ENCODE data around the gene PSMB8. TPM values are rescaled to one million over a fixed set of nuclear protein-coding genes. Genes with fewer than 3 reads are reported as not detected.

The PSMB8 gene
- total and polyA plus RNA-seq, 12 donors, result 49.2 to 195 (median 88.1) TPM

DNA sequence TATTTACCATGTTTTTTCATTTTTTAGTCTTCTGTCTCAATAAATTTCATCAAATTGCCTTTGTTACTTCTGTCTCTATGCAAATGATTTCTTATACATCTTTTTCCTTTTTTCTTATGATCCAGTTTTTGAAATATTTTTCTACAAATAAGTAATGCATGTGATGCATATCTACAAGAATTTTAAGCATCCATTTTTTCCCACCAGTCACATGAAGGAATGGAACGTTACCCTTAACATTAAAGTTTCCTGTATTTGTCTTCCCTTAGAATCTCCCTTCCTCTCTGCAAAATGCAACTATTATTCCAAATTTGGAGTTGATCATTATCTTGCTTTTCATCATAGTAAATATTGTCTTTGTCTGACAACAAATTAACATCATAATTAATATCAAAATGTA, 45.7 kb upstream of the PSMB8 start:
- Histone ChIP-seq H3K4me1 (replicated peaks in 1 of 2) (peaks cover 17 to 27% of the 10 kb centered on the region in 2 donors), H3K4me3 (no peak overlapping the region), H3K9me3 (replicated peaks in 1 of 3) (no peaks in the 10 kb centered on the region), H3K27me3 (no peaks in the 10 kb centered on the region), H3K27ac (no peak overlapping the region), H3K36me3 (replicated peaks in 1 of 2) (no peaks in the 10 kb centered on the region)
- intact Hi-C loops (cut with DNase I), result loop anchor here (5.0 to 10.0 kb wide), 3 partner anchors 45 to 98 kb away; no protein-coding TSS in a partner anchor
- TF ChIP-seq POLR2A (IDR thresholded peaks at IDR 0.05), result no peak
- TF ChIP-seq, protein P1, sequence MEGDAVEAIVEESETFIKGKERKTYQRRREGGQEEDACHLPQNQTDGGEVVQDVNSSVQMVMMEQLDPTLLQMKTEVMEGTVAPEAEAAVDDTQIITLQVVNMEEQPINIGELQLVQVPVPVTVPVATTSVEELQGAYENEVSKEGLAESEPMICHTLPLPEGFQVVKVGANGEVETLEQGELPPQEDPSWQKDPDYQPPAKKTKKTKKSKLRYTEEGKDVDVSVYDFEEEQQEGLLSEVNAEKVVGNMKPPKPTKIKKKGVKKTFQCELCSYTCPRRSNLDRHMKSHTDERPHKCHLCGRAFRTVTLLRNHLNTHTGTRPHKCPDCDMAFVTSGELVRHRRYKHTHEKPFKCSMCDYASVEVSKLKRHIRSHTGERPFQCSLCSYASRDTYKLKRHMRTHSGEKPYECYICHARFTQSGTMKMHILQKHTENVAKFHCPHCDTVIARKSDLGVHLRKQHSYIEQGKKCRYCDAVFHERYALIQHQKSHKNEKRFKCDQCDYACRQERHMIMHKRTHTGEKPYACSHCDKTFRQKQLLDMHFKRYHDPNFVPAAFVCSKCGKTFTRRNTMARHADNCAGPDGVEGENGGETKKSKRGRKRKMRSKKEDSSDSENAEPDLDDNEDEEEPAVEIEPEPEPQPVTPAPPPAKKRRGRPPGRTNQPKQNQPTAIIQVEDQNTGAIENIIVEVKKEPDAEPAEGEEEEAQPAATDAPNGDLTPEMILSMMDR (IDR thresholded peaks at IDR 0.05), result no peak
- no peak for DNase-seq
- 36 to 78% (median 53%) methylated on average over 1 of the region's 1 CpG for WGBS, 4 donors

DNA sequence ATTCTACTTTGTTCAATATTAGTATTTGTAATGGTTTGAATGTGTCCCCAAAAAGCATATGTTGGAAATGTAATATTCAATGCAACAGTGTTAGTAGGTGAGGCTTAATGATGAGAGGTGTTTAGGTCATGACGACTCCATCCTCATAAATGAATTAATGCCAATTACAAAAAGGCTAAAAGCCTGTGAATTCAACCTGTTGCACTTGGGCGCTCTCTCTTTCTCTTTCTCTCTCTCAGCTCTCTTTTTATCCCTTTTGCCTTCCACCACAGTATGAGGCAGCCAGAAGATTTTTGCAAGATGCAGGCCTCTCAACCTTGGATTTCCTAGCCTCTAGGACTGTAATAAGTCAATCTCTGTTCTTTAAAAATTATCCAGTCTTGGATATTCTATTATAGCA, 44.7 kb upstream of the PSMB8 start:
- no peak for DNase-seq
- Histone ChIP-seq H3K27me3 (no peaks in the 10 kb centered on the region), H3K4me1 (replicated peaks in 1 of 2) (peaks cover 14 to 23% of the 10 kb centered on the region in 2 donors), H3K27ac (no peak overlapping the region), H3K36me3 (replicated peaks in 1 of 2) (no peaks in the 10 kb centered on the region), H3K9me3 (replicated peaks in 1 of 3) (no peaks in the 10 kb centered on the region), H3K4me3 (no peak overlapping the region)
- intact Hi-C loops (cut with DNase I), result loop anchor here (5.0 to 10.0 kb wide), 3 partner anchors 46 to 99 kb away; no protein-coding TSS in a partner anchor
- WGBS, 4 donors, result 74 to 95% (median 88%) methylated on average over 2 of the region's 2 CpGs
- TF ChIP-seq POLR2A (IDR thresholded peaks at IDR 0.05), result no peak
- TF ChIP-seq, protein P1 (IDR thresholded peaks at IDR 0.05), result no peak

DNA sequence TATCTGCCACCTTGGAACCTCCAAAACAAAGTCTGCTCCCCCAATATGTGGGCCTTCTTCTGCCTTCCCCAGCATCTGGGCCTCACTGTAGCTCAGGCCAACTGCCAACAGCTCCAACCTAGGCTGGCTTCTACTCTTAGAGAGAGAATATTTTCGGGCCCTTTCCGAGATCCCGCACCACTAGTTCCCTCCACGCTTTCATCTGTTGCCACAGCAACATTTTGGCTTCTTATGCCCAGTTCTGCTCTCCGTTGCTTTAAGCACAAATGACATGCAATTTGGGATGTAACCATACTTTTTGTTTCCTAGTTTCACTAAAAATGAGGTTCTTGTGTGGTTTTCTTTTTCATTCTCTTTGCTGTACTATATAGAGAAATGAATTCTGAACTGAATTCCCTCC, 43.8 kb upstream of the PSMB8 start:
- intact Hi-C loops (cut with DNase I), result loop anchor here (5.0 to 10.0 kb wide), 3 partner anchors 47 to 100 kb away; no protein-coding TSS in a partner anchor
- Histone ChIP-seq H3K4me3 (no peak overlapping the region), H3K27ac (peak overlapping the region in 2 of 5 donors; percentile 6 to 78), H3K4me1 (replicated peaks in 1 of 2) (peaks cover 12 to 20% of the 10 kb centered on the region in 2 donors), H3K27me3 (no peaks in the 10 kb centered on the region), H3K36me3 (replicated peaks in 1 of 2) (no peaks in the 10 kb centered on the region), H3K9me3 (replicated peaks in 1 of 3) (no peaks in the 10 kb centered on the region)
- no peak for DNase-seq
- TF ChIP-seq, protein P1 (IDR thresholded peaks at IDR 0.05), result no peak
- TF ChIP-seq POLR2A (IDR thresholded peaks at IDR 0.05), result no peak
- WGBS, 4 donors, result 56 to 88% (median 76%) methylated on average over 5 of the region's 5 CpGs

DNA sequence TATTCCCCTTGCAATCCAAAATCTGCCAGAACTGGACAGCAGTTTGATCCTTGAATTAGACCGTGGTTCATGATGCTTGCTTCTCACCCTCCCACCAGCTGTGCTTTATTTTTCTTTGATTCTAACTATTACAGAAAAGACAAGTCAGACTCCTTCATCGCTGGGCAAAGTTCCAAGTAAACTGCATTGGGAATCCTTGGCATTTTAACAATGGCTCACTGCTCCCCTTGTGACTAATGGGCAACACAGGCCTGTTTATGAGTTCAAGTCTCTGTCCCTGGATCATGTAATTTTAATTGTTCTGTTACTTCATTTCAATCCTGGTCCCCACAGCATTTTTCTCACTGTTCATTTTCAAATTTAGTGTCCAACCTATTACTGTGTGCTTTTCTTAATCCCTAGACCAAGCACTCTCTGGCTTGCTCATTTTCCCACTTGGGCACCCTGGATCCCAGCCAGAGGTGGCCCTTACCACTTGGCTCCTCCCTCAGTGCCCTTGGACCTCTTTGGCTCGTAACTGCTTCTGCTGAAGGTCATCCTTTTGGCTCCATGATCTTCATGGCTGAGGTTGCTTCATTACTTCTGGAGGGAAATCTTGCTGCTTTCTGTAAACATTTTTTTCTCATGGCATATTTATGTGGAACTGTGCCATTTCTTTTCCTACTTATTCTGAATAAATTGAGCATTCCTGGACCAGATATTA, 43.0 kb upstream of the PSMB8 start:
- no peak overlapping the region for H3K4me3 ChIP-seq
- peak; percentile 53 to 83 (median 73) for DNase-seq
- H3K27ac ChIP-seq, result peak overlapping the region in 4 of 5 donors; percentile 22 to 78 (median 63)
- TF ChIP-seq, protein P1 (IDR thresholded peaks at IDR 0.05), result no peak
- no peak for TF ChIP-seq POLR2A (IDR thresholded peaks at IDR 0.05)
- intact Hi-C loops (cut with DNase I), result loop anchor here (5.0 to 10.0 kb wide), 3 partner anchors 48 to 100 kb away; no protein-coding TSS in a partner anchor
- 19 to 32% (median 27%) methylated on average over 3 of the region's 3 CpGs for WGBS, 4 donors
- H3K4me1 ChIP-seq (replicated peaks in 1 of 2), result peaks cover 12 to 20% of the 10 kb centered on the region in 2 donors
- H3K9me3 ChIP-seq (replicated peaks in 1 of 3), result no peaks in the 10 kb centered on the region
- no peaks in the 10 kb centered on the region for H3K36me3 ChIP-seq (replicated peaks in 1 of 2)
- no peaks in the 10 kb centered on the region for H3K27me3 ChIP-seq

All from adrenal gland (tissue), 12 donors.